Measurements from ENCODE around the gene AUTS2.

The AUTS2 gene

DNA sequence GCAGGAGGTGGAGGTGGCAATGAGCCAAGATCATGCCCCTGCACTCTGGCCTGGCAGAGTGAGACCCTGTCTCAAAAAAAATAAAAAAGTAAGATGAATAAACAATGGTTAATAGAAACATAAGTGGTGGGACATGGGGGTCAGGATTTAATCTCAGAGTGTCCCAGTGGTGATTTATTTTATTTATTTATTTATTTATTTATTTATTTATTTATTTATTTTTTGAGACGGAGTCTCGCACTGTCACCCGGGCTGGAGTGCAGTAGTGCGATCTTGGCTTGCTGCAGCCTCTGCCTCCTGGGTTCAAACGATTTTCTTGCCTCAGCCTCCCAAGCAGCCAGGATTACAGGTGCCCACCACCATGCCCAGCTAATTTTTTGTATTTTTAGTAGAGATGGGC lies 1051.0 kb downstream of the AUTS2 start:
- no peaks in the 10 kb centered on the region for H3K9me3 Mint-ChIP-seq
- no peak overlapping the region for H3K4me3 Mint-ChIP-seq
- H3K27ac Mint-ChIP-seq = no peak overlapping the region
- peaks cover 5% of the 10 kb centered on the region for H3K36me3 Mint-ChIP-seq (ENCODE audit: low read depth)
- H3K4me1 Mint-ChIP-seq = peaks cover 10% of the 10 kb centered on the region
- H3K27me3 Mint-ChIP-seq (ENCODE audit: low read depth) = no peaks in the 10 kb centered on the region
- no peak for TF ChIP-seq CTCF (IDR thresholded peaks at IDR 0.05; ENCODE audit: unreplicated experiment in 3 of 3)

DNA sequence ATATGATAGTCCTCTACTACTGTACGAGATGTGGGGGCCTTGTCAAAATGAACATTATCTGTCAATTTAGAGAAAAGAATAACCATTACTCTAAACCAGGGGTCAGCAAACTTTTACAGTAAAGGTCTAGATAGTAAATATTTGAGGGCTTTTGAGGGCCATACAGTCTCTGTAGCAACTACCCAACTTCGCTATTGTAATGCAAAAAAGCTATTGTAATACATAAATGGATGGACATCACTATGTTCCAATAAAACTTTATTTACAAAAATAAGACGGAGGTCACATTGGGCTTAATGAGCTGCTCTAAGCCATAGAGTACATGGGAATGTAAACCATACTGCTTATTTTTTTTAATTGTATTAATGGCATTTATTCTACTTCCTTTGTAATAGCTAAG lies 1055.9 kb downstream of the AUTS2 start:
- Mint-ChIP-seq H3K36me3 (ENCODE audit: low read depth) (peaks cover 9% of the 10 kb centered on the region), H3K4me3 (no peak overlapping the region), H3K9me3 (no peaks in the 10 kb centered on the region), H3K27ac (no peak overlapping the region), H3K4me1 (peaks cover 26% of the 10 kb centered on the region), H3K27me3 (ENCODE audit: low read depth) (no peaks in the 10 kb centered on the region)
- no peak for TF ChIP-seq CTCF (IDR thresholded peaks at IDR 0.05; ENCODE audit: unreplicated experiment in 3 of 3)

GRCh38 chr7:70654979-70655378 lies 1056.7 kb downstream of the AUTS2 start:
- Mint-ChIP-seq H3K27me3 (ENCODE audit: low read depth) (peaks cover 5% of the 10 kb centered on the region), H3K9me3 (no peaks in the 10 kb centered on the region), H3K4me3 (no peak overlapping the region), H3K27ac (no peak overlapping the region), H3K4me1 (peaks cover 26% of the 10 kb centered on the region), H3K36me3 (ENCODE audit: low read depth) (peaks cover 12% of the 10 kb centered on the region)
- no peak for TF ChIP-seq CTCF (IDR thresholded peaks at IDR 0.05; ENCODE audit: unreplicated experiment in 3 of 3)

GRCh38 chr7:70655694-70656093 lies 1057.4 kb downstream of the AUTS2 start:
- H3K9me3 Mint-ChIP-seq = no peaks in the 10 kb centered on the region
- H3K27ac Mint-ChIP-seq = no peak overlapping the region
- no peak overlapping the region for H3K4me3 Mint-ChIP-seq
- H3K27me3 Mint-ChIP-seq (ENCODE audit: low read depth) = peaks cover 5% of the 10 kb centered on the region
- TF ChIP-seq CTCF (IDR thresholded peaks at IDR 0.05; ENCODE audit: unreplicated experiment in 3 of 3) = no peak
- H3K36me3 Mint-ChIP-seq (ENCODE audit: low read depth) = peaks cover 8% of the 10 kb centered on the region
- peaks cover 26% of the 10 kb centered on the region for H3K4me1 Mint-ChIP-seq

DNA sequence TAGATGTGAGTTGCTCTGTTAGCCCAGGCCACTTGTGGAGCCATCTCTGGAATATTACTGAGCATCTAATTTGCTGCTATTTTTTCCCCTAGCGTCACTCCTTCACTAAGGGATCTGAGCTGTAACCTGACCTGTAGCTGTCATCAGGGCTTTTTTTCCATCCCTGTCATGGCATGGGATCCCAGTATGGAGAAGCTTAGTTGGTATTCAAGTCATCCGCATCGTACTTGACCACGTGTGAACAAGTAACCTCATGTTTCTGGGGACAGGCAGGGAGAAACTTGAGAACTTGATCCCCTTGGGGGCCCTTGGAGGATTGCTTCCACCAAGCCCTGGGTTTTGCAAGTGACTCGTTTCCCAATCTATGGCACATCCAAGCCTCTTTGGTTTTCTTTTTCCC lies 1059.3 kb downstream of the AUTS2 start:
- Mint-ChIP-seq H3K27me3 (ENCODE audit: low read depth) (peaks cover 5% of the 10 kb centered on the region), H3K4me3 (peak overlapping the region in 1 of 3 experiments; percentile 12), H3K36me3 (ENCODE audit: low read depth) (peaks cover 7% of the 10 kb centered on the region), H3K4me1 (peaks cover 26% of the 10 kb centered on the region), H3K27ac (no peak overlapping the region), H3K9me3 (no peaks in the 10 kb centered on the region)
- no peak for TF ChIP-seq CTCF (IDR thresholded peaks at IDR 0.05; ENCODE audit: unreplicated experiment in 3 of 3)

DNA sequence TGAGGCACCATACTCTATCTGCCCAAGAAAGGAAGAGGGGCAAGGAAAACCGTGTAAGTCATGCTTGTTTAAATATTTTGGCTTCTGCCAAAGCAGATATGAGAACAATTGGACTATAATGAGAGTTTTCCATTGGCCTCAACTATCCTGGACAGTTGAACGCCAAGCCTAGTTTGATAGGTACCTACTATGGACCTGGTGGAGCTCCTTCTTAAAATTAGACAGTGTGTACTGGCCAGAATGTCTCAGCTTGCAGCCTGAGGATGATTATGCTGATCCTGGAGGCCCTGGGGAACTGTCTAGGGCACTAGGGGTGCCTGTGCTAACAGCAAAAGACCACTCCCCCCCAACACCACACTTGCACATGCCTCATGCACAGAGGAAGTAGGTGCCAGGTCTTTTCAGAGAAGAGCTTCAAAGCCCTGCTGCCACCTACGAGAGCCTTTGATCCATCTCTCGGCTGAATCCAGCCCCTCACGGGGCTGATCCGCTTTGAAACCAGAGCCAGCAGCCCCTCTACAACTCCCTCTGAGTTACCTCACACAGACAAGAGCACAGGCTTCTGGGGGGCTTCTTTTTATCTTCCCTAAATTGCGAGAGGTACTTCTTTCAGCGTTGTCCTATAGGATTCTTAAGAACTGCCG lies 1059.8 kb downstream of the AUTS2 start:
- Mint-ChIP-seq H3K9me3 (no peaks in the 10 kb centered on the region), H3K4me1 (peaks cover 26% of the 10 kb centered on the region), H3K27ac (no peak overlapping the region), H3K27me3 (ENCODE audit: low read depth) (peaks cover 10% of the 10 kb centered on the region), H3K36me3 (ENCODE audit: low read depth) (peaks cover 7% of the 10 kb centered on the region), H3K4me3 (no peak overlapping the region)
- no peak for TF ChIP-seq CTCF (IDR thresholded peaks at IDR 0.05; ENCODE audit: unreplicated experiment in 3 of 3)
